HEK293 (cell line): Measurements from ENCODE around the gene SIPA1.

Experiments
- CTCF ChIA-PET: fragments of 350-600 bp; formaldehyde crosslinking; extraction: SDS; loops from one replicate; lab custom pipeline; 2021; ENCODE audit warnings: antibody characterized with exemption; lab: Yijun Ruan, JAX
- POLR2A ChIA-PET: fragments of 300-600 bp; formaldehyde crosslinking; extraction: SDS; loops from one replicate; lab custom pipeline; 2020; ENCODE audit warnings: antibody characterized with exemption, inconsistent platforms; lab: Yijun Ruan, JAX
- H3K27ac ChIP-seq: fragments of 200-500 bp; sonication (Bioruptor generic); 2 replicates; pipeline ENCODE4 v1.5.1; 2014; ENCODE audit warnings: low read depth, low read length, control low read depth, inconsistent platforms; ENCODE audit errors: extremely low read depth
- H3K36me3 ChIP-seq, 2 experiments: fragments of 200-500 bp in 1 of 2; sonication (Bioruptor generic) in 1 of 2; 1 replicate in 1 of 2; 2 replicates in 1 of 2; pipeline ENCODE4 v1.5.1; 2014 to 2017; ENCODE audit warnings: inconsistent platforms in 2 of 2, low read length in 2 of 2; ENCODE audit not compliant: control insufficient read depth in 2 of 2, insufficient read depth in 1 of 2
- H3K4me1 ChIP-seq: fragments of 200-500 bp; sonication (Bioruptor generic); 2 replicates; pipeline ENCODE4 v1.5.1; 2014; ENCODE audit warnings: mild to moderate bottlenecking, low read length, inconsistent platforms; ENCODE audit not compliant: control insufficient read depth, insufficient read depth
- H3K4me3 ChIP-seq: 2 replicates; pipeline ENCODE4 v1.5.1; 2011; ENCODE audit warnings: low read depth, mild to moderate bottlenecking, control low read depth, low read length, moderate library complexity
- H3K9me3 ChIP-seq: fragments of 200-500 bp; sonication (Bioruptor generic); 2 replicates; pipeline ENCODE4 v1.5.1; 2014; ENCODE audit warnings: low read depth, low read length, inconsistent platforms; ENCODE audit not compliant: control insufficient read depth, insufficient read depth
- HOXD13 ChIP-seq: sonication (generic); formaldehyde crosslinking; IDR thresholded peaks from 2 replicates; pipeline ENCODE4 v1.8.0; 2022; ENCODE audit warnings: missing genetic modification reagents, borderline replicate concordance
- KLF10 ChIP-seq: fragments of 450-650 bp; IDR thresholded peaks from 2 replicates; pipeline ENCODE4 v1.5.1; 2018; ENCODE audit warnings: missing biosample characterization, mild to moderate bottlenecking, missing genetic modification characterization
- SP3 ChIP-seq: fragments of 450-650 bp; formaldehyde crosslinking; IDR thresholded peaks from 2 replicates; pipeline ENCODE4 v1.5.1; 2016; ENCODE audit warnings: missing biosample characterization, missing genetic modification characterization
- ZBTB20 ChIP-seq: fragments of 450-650 bp; formaldehyde crosslinking; IDR thresholded peaks from 2 replicates; pipeline ENCODE4 v1.5.1; 2016; ENCODE audit warnings: missing biosample characterization, missing genetic modification characterization
- ZNF10 ChIP-seq: fragments of 450-650 bp; formaldehyde crosslinking; IDR thresholded peaks from 2 replicates; pipeline ENCODE4 v1.5.1; 2017; ENCODE audit warnings: missing biosample characterization, missing genetic modification characterization
- ZNF292 ChIP-seq: fragments of 450-650 bp; formaldehyde crosslinking; IDR thresholded peaks from 2 replicates; pipeline ENCODE4 v1.5.1; 2016; ENCODE audit warnings: low read depth, missing biosample characterization, missing genetic modification characterization, borderline replicate concordance
- ZNF423 ChIP-seq: fragments of 450-650 bp; formaldehyde crosslinking; IDR thresholded peaks from 2 replicates; pipeline ENCODE4 v1.5.1; 2016; ENCODE audit warnings: missing biosample characterization, missing genetic modification characterization
- ZNF548 ChIP-seq: fragments of 450-650 bp; formaldehyde crosslinking; IDR thresholded peaks from 2 replicates; pipeline ENCODE4 v1.5.1; 2016; ENCODE audit warnings: missing biosample characterization, missing genetic modification characterization
- ZNF707 ChIP-seq: fragments of 450-650 bp; formaldehyde crosslinking; IDR thresholded peaks from 2 replicates; pipeline ENCODE4 v1.5.1; 2016; ENCODE audit warnings: missing biosample characterization, missing genetic modification characterization
- ZNF76 ChIP-seq: fragments of 450-650 bp; formaldehyde crosslinking; IDR thresholded peaks from 2 replicates; pipeline ENCODE4; 2016; ENCODE audit warnings: low read depth, missing biosample characterization, missing genetic modification characterization, borderline replicate concordance
- TF ChIP-seq, protein P1 (sequence below): fragments of 450-650 bp; formaldehyde crosslinking; IDR thresholded peaks from 2 replicates; pipeline ENCODE4 v1.5.1; 2016; ENCODE audit warnings: missing biosample characterization, missing genetic modification characterization
- TF ChIP-seq, protein P2 (sequence below): fragments of 450-650 bp; formaldehyde crosslinking; IDR thresholded peaks from 2 replicates; pipeline ENCODE4 v1.5.0; 2017; ENCODE audit warnings: missing biosample characterization, missing genetic modification characterization, borderline replicate concordance
- TF ChIP-seq, protein P3 (sequence below): fragments of 450-650 bp; formaldehyde crosslinking; IDR thresholded peaks from 2 replicates; pipeline ENCODE4 v1.5.1; 2017; ENCODE audit warnings: missing biosample characterization, missing genetic modification characterization
- TF ChIP-seq, protein P4 (sequence below): fragments of 450-650 bp; formaldehyde crosslinking; IDR thresholded peaks from 2 replicates; pipeline ENCODE4 v1.5.1; 2016; ENCODE audit warnings: missing biosample characterization, missing genetic modification characterization, borderline replicate concordance

SIPA1 gene

DNA sequence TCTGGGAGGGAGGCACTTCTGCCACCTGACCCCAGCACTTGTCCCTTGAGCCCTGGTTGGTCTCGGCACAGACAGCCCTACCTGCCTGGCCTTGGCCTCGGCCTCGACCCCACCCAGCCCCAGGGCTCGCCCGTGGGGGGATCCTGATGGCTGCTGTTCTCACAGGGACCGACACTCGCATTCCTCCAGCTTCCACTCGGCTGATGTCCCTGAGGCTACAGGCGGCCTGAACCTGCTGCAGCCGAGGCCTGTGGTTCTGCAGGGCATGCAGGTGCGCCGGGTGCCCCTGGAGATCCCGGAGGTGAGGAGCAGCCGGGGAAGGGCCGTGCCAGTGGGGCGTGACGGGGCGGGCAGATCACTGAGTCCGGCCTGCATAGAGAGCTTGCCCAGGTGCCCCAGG, 17.2 kb upstream of the SIPA1 start (continued):
- TF ChIP-seq ZNF423: no peak
- TF ChIP-seq, all 188 proteins: peak for 0

DNA sequence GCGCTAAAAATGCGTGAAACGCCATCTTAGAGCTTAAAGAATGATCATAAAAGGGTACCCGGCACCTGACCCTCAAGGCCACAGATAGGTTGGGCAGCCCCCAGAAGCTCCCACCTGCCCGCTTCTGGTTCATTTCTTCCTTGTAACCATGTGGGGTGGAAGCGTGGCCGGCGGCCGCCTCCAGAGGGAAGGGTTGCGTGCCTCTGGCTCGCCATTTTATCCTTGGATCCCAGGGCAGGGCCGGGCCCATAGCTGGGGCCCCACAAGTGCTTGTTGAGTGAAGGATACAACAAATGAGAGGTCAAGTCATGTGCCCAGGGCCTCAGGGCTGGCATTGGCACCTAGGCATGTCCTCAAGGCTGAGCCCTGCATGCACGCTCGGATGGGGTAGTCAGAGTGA, 16.4 kb upstream of the SIPA1 start:
- POLR2A ChIA-PET: interaction anchor here (0.6 kb wide), 1 partner anchor 435 kb away, joined by 3 read pairs; no protein-coding TSS in a partner anchor

More for the DNA sequence above, 16.4 kb upstream of the SIPA1 start:
- Histone ChIP-seq H3K27ac (no peak overlapping the region), H3K9me3 (no peaks in the 10 kb centered on the region), H3K4me3 (no peak overlapping the region), H3K36me3 (peaks cover 0 to 93% of the 10 kb centered on the region in 2 experiments; a peak in 1 of 3 replicates), H3K4me1 (no peaks in the 10 kb centered on the region)
- CTCF ChIA-PET: interaction anchor here (0.7 to 0.9 kb wide), 2 partner anchors 42 to 158 kb away, joined by 3 to 5 read pairs; no protein-coding TSS in a partner anchor
- TF ChIP-seq KLF10 (tag by site-specific recombination): no peak
- TF ChIP-seq ZNF76: no peak
- TF ChIP-seq ZBTB20 (tag by site-specific recombination): no peak
- no peak for TF ChIP-seq HOXD13
- TF ChIP-seq, protein P1, sequence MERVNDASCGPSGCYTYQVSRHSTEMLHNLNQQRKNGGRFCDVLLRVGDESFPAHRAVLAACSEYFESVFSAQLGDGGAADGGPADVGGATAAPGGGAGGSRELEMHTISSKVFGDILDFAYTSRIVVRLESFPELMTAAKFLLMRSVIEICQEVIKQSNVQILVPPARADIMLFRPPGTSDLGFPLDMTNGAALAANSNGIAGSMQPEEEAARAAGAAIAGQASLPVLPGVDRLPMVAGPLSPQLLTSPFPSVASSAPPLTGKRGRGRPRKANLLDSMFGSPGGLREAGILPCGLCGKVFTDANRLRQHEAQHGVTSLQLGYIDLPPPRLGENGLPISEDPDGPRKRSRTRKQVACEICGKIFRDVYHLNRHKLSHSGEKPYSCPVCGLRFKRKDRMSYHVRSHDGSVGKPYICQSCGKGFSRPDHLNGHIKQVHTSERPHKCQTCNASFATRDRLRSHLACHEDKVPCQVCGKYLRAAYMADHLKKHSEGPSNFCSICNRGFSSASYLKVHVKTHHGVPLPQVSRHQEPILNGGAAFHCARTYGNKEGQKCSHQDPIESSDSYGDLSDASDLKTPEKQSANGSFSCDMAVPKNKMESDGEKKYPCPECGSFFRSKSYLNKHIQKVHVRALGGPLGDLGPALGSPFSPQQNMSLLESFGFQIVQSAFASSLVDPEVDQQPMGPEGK (tag by site-specific recombination): no peak
- no peak for TF ChIP-seq ZNF707 (tag by site-specific recombination)
- TF ChIP-seq SP3 (tag by site-specific recombination): no peak
- TF ChIP-seq ZNF292: no peak
- TF ChIP-seq, protein P2, sequence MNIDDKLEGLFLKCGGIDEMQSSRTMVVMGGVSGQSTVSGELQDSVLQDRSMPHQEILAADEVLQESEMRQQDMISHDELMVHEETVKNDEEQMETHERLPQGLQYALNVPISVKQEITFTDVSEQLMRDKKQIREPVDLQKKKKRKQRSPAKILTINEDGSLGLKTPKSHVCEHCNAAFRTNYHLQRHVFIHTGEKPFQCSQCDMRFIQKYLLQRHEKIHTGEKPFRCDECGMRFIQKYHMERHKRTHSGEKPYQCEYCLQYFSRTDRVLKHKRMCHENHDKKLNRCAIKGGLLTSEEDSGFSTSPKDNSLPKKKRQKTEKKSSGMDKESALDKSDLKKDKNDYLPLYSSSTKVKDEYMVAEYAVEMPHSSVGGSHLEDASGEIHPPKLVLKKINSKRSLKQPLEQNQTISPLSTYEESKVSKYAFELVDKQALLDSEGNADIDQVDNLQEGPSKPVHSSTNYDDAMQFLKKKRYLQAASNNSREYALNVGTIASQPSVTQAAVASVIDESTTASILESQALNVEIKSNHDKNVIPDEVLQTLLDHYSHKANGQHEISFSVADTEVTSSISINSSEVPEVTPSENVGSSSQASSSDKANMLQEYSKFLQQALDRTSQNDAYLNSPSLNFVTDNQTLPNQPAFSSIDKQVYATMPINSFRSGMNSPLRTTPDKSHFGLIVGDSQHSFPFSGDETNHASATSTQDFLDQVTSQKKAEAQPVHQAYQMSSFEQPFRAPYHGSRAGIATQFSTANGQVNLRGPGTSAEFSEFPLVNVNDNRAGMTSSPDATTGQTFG (tag by site-specific recombination): no peak
- TF ChIP-seq ZNF548 (tag by site-specific recombination): no peak
- TF ChIP-seq ZNF10 (tag by site-specific recombination): no peak
- TF ChIP-seq, protein P3, sequence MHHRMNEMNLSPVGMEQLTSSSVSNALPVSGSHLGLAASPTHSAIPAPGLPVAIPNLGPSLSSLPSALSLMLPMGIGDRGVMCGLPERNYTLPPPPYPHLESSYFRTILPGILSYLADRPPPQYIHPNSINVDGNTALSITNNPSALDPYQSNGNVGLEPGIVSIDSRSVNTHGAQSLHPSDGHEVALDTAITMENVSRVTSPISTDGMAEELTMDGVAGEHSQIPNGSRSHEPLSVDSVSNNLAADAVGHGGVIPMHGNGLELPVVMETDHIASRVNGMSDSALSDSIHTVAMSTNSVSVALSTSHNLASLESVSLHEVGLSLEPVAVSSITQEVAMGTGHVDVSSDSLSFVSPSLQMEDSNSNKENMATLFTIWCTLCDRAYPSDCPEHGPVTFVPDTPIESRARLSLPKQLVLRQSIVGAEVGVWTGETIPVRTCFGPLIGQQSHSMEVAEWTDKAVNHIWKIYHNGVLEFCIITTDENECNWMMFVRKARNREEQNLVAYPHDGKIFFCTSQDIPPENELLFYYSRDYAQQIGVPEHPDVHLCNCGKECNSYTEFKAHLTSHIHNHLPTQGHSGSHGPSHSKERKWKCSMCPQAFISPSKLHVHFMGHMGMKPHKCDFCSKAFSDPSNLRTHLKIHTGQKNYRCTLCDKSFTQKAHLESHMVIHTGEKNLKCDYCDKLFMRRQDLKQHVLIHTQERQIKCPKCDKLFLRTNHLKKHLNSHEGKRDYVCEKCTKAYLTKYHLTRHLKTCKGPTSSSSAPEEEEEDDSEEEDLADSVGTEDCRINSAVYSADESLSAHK: no peak
- TF ChIP-seq, protein P4, sequence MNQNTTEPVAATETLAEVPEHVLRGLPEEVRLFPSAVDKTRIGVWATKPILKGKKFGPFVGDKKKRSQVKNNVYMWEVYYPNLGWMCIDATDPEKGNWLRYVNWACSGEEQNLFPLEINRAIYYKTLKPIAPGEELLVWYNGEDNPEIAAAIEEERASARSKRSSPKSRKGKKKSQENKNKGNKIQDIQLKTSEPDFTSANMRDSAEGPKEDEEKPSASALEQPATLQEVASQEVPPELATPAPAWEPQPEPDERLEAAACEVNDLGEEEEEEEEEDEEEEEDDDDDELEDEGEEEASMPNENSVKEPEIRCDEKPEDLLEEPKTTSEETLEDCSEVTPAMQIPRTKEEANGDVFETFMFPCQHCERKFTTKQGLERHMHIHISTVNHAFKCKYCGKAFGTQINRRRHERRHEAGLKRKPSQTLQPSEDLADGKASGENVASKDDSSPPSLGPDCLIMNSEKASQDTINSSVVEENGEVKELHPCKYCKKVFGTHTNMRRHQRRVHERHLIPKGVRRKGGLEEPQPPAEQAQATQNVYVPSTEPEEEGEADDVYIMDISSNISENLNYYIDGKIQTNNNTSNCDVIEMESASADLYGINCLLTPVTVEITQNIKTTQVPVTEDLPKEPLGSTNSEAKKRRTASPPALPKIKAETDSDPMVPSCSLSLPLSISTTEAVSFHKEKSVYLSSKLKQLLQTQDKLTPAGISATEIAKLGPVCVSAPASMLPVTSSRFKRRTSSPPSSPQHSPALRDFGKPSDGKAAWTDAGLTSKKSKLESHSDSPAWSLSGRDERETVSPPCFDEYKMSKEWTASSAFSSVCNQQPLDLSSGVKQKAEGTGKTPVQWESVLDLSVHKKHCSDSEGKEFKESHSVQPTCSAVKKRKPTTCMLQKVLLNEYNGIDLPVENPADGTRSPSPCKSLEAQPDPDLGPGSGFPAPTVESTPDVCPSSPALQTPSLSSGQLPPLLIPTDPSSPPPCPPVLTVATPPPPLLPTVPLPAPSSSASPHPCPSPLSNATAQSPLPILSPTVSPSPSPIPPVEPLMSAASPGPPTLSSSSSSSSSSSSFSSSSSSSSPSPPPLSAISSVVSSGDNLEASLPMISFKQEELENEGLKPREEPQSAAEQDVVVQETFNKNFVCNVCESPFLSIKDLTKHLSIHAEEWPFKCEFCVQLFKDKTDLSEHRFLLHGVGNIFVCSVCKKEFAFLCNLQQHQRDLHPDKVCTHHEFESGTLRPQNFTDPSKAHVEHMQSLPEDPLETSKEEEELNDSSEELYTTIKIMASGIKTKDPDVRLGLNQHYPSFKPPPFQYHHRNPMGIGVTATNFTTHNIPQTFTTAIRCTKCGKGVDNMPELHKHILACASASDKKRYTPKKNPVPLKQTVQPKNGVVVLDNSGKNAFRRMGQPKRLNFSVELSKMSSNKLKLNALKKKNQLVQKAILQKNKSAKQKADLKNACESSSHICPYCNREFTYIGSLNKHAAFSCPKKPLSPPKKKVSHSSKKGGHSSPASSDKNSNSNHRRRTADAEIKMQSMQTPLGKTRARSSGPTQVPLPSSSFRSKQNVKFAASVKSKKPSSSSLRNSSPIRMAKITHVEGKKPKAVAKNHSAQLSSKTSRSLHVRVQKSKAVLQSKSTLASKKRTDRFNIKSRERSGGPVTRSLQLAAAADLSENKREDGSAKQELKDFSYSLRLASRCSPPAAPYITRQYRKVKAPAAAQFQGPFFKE (tag by site-specific recombination): no peak
